Mesothelial cell of epicardium (in vitro differentiated cells): ENCODE measurements around the gene CDKN2A. TPM values are rescaled to one million over a fixed set of nuclear protein-coding genes. Genes with fewer than 3 reads are reported as not detected.

Experiments
- DNase-seq, 2 experiments: peaks; one replicate each; pipeline ENCODE4 v3.0.0; 2021; ENCODE audit warnings: low spot score in 2 of 2; ENCODE audit not compliant: unreplicated experiment in 2 of 2
- H3K27ac Mint-ChIP-seq: 2 replicates; pipeline ENCODE4 v1.8.0; 2021; ENCODE audit warnings: mixed read lengths
- H3K27me3 Mint-ChIP-seq: 2 replicates; pipeline ENCODE4 v1.8.0; 2021; ENCODE audit warnings: low read depth, mixed read lengths
- H3K36me3 Mint-ChIP-seq: 2 replicates; pipeline ENCODE4 v1.8.0; 2021; ENCODE audit warnings: mixed read lengths
- H3K4me1 Mint-ChIP-seq: 2 replicates; pipeline ENCODE4 v1.8.0; 2021; ENCODE audit warnings: mixed read lengths
- H3K4me3 Mint-ChIP-seq: 2 replicates; pipeline ENCODE4 v1.8.0; 2021; ENCODE audit warnings: mild to moderate bottlenecking, moderate library complexity, mixed read lengths
- H3K9me3 Mint-ChIP-seq: 2 replicates; pipeline ENCODE4 v1.8.0; 2021; ENCODE audit warnings: mixed read lengths
- total RNA-seq: library from RNA; stranded (reverse); gene quantifications from 3 replicates; pipeline ENCODE4 v1.2.1, GENCODE V29; 2021
- TF ChIP-seq, protein P1 (sequence below): fragments of 200-600 bp; sonication (generic); IDR thresholded peaks from one replicate; pipeline ENCODE4 v1.5.0; 2021; ENCODE audit warnings: antibody characterized with exemption; ENCODE audit not compliant: unreplicated experiment

Gene CDKN2A
- total RNA-seq, 1 donor from 2014 or later = 86.1 TPM

GRCh38 chr9:21985964-21986667 is 8.1 kb downstream of the CDKN2A start:
- Mint-ChIP-seq H3K4me1 (peaks cover 18% of the 10 kb centered on the region), H3K36me3 (peaks cover 4% of the 10 kb centered on the region), H3K27ac (no peak overlapping the region), H3K9me3 (no peaks in the 10 kb centered on the region), H3K27me3 (peaks cover 68% of the 10 kb centered on the region), H3K4me3 (no peak overlapping the region)
- DNase-seq = no peak
- TF ChIP-seq, protein P1, sequence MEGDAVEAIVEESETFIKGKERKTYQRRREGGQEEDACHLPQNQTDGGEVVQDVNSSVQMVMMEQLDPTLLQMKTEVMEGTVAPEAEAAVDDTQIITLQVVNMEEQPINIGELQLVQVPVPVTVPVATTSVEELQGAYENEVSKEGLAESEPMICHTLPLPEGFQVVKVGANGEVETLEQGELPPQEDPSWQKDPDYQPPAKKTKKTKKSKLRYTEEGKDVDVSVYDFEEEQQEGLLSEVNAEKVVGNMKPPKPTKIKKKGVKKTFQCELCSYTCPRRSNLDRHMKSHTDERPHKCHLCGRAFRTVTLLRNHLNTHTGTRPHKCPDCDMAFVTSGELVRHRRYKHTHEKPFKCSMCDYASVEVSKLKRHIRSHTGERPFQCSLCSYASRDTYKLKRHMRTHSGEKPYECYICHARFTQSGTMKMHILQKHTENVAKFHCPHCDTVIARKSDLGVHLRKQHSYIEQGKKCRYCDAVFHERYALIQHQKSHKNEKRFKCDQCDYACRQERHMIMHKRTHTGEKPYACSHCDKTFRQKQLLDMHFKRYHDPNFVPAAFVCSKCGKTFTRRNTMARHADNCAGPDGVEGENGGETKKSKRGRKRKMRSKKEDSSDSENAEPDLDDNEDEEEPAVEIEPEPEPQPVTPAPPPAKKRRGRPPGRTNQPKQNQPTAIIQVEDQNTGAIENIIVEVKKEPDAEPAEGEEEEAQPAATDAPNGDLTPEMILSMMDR = no peak

DNA sequence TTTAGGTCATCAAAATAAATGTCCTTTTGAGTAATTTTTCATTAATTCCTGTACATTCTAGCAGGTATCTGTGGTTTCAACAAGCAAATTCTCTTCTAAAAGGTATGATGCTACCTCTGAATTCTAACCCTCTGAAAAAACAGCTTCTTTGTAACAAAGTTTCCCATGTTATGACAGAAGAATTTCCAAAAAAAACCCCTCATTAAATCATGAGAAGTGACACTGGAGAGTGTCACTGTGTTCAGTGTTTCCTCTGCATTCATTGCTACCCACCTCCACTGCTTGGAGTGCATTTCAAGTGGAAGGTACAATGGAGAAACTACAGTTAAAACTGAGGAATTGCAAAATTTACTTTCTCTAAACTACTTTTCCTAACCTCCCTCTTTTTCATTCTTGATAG is 10.1 kb downstream of the CDKN2A start:
- no peak overlapping the region for H3K27ac Mint-ChIP-seq
- H3K36me3 Mint-ChIP-seq = no peaks in the 10 kb centered on the region

GRCh38 chr9:21983561-21983935 is 10.6 kb downstream of the CDKN2A start:
- no peaks in the 10 kb centered on the region for H3K36me3 Mint-ChIP-seq
- TF ChIP-seq, protein P1 = no peak
- H3K27ac Mint-ChIP-seq = no peak overlapping the region
- H3K4me3 Mint-ChIP-seq = no peak overlapping the region
- H3K4me1 Mint-ChIP-seq = peaks cover 15% of the 10 kb centered on the region
- H3K9me3 Mint-ChIP-seq = no peaks in the 10 kb centered on the region
- no peak for DNase-seq
- peaks cover 67% of the 10 kb centered on the region for H3K27me3 Mint-ChIP-seq

More for the DNA sequence above, 10.1 kb downstream of the CDKN2A start:
- H3K27me3 Mint-ChIP-seq = peaks cover 67% of the 10 kb centered on the region
- DNase-seq = no peak
- H3K4me1 Mint-ChIP-seq = peaks cover 15% of the 10 kb centered on the region
- TF ChIP-seq, protein P1 = no peak
- no peaks in the 10 kb centered on the region for H3K9me3 Mint-ChIP-seq
- H3K4me3 Mint-ChIP-seq = no peak overlapping the region

DNA sequence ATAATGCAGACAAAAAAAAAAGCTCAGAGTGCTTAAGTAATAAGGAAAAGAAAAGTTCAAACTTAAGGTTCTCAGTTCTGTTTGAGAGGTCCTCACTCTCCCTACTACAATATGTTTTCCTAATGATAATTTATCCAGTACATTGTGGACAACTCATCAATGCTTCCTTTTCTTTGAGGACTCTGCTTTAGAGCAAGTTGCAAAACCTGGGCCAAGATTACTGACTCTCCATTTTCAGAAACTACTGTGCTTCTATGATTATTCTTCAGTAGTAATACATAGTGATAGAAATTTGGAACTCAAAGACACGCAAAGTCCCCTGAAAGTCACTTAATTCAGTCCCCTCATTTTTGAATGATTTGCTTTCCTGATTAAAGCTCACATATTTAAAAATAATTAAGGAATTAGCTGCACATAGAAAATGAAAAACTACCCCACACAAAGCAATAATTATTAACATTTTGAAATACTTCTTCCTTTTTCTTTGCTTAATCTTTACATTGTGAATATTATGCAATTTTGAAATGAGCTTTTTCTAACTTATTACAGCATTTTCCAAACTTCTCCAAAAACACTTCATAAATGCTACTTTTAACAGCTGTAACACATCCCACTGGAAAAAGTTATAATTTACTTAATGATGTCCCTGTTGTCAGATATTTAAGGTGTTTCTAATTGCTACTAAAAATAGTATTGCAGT is 11.2 kb downstream of the CDKN2A start:
- Mint-ChIP-seq H3K36me3 (no peaks in the 10 kb centered on the region), H3K4me3 (no peak overlapping the region), H3K4me1 (peaks cover 12% of the 10 kb centered on the region), H3K27me3 (peaks cover 67% of the 10 kb centered on the region), H3K27ac (no peak overlapping the region), H3K9me3 (no peaks in the 10 kb centered on the region)
- TF ChIP-seq, protein P1 = no peak
- no peak for DNase-seq

GRCh38 chr9:21982391-21982790 is 11.8 kb downstream of the CDKN2A start:
- Mint-ChIP-seq H3K27ac (no peak overlapping the region), H3K36me3 (no peaks in the 10 kb centered on the region), H3K4me1 (peaks cover 7% of the 10 kb centered on the region), H3K9me3 (no peaks in the 10 kb centered on the region), H3K4me3 (no peak overlapping the region), H3K27me3 (peaks cover 69% of the 10 kb centered on the region)
- TF ChIP-seq, protein P1 = no peak
- no peak for DNase-seq
